H1 (cell line): ENCODE data around the gene SEPTIN1. TPM values are rescaled to one million over a fixed set of nuclear protein-coding genes. Genes with fewer than 3 reads are reported as not detected.

Experiments
- KDM4A ChIP-seq: IDR thresholded peaks from one replicate; pipeline ENCODE4 v1.7.1; 2012; ENCODE audit warnings: low read depth, mild to moderate bottlenecking, moderate library complexity, low read length, inconsistent platforms; ENCODE audit not compliant: severe bottlenecking
- NRF1 ChIP-seq: IDR thresholded peaks from 2 replicates; pipeline ENCODE4 v1.6.1; 2011; ENCODE audit warnings: mild to moderate bottlenecking, low read depth, low read length, improper control_type of control experiment
- polyA plus RNA-seq, 7 experiments: library from polyadenylated mRNA; depleted of rRNA in 3 of 7; stranded (reverse) in 5 of 7; unstranded in 2 of 7; fragments of >200 nt in 5 of 7; fragments of 200-250 nt in 2 of 7; gene quantifications; 1 replicate in 5 of 7; 2 replicates in 1 of 7; 4 replicates in 1 of 7; pipeline versions ENCODE4 v1.2.1 to v1.2.3, GENCODE V29; 2011 to 2013; ENCODE audit warnings: missing spikeins in 2 of 7, mixed read lengths in 2 of 7
- total RNA-seq: library from RNA; stranded (reverse); fragmentation: NEBNext Ultra II Directional; extraction: Animal tissue kit (Norgen Biotek cat#: 25700); gene quantifications from 2 replicates; pipeline ENCODE4 v1.2.1, GENCODE V29; 2021

Gene SEPTIN1
- total and polyA plus RNA-seq, 2 of the 8 experiments (the other 6 are each of a cell fraction or from before 2014, with no cell fraction given) = 0.24 to 1.4 TPM

- TF ChIP-seq NRF1 (no peak), KDM4A (no peak)
Measured at GRCh38 chr16:30376461-30376902, 5.9 kb downstream of the SEPTIN1 start (continued).
